GM21360 (cell line): ENCODE results near the gene CIAO2A.
"Not testable (repeated sequence)": the region's sequence is repeated elsewhere in the genome, so short reads cannot be mapped to it uniquely, and the experiment has no call there.

Source experiments
- ATAC-seq: cut with Tn5 transposase; IDR thresholded peaks from one replicate; pipeline ENCODE4 v1.9.1; 2021; ENCODE audit warnings: mild to moderate bottlenecking, moderate library complexity; ENCODE audit not compliant: unreplicated experiment

The CIAO2A gene

DNA sequence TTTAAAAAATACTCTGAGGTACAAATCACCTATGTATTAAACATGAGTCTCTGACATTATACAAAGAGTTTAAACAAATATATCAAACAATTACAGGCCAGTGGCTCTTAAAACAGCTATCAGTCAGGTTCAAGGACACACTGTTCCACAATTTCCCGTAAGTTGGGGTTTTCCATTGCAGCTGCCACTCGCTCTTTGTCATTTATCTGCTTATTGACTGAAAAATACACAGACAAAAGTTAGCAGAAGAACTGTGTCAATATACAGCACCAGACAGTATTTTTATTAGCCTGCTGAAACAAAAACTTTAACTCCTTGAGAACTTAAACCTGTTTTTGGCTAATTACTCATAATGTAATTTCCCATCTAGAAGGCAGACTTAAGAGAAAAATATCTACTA, 20.8 kb downstream of the CIAO2A start:
- ATAC-seq: no peak

GRCh38 chr15:64071931-64072765, 21.5 kb downstream of the CIAO2A start:
- no peak for ATAC-seq

GRCh38 chr15:64070965-64071851, 22.4 kb downstream of the CIAO2A start:
- no peak for ATAC-seq

DNA sequence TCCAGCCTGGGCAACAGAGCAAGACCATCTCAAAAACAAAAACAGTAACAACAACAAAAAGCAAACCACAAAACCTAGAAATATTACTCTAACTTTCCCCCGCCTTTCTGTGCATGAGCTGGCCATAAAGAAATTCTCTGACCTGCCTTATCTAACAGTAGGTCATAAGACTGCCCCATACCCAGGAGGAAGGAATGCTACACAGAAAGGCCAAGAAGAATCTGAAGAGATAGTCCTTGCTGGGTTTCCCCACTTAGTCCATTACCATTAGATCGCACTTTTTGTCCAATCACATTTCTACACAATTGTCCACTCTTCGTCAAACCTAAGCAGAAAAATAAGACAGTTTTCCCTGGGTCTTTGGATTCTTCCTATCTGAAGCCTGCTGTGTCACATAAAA, 23.5 kb downstream of the CIAO2A start:
- ATAC-seq: no peak

DNA sequence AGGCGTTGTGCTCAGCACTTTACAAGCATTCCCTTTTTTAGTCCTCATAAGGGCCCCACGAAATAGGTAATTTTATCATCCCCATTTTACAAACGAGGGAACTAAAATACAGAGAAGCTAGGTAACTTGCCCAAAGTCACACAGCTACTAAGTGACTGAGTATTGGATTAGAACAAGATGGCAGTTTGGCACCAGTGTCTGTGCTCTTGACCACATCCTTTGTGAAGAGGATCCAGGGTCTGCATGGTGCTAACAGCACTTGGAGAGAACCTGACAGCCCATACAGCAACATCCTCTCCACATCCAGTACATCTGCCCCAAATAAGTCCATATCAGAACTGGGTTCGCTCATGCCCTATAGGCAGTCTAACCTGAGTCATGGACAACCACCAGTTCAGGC, 25.5 kb downstream of the CIAO2A start:
- ATAC-seq: no peak

- no peak for ATAC-seq
Observed at GRCh38 chr15:64067564-64068030, 26.0 kb downstream of the CIAO2A start.

DNA sequence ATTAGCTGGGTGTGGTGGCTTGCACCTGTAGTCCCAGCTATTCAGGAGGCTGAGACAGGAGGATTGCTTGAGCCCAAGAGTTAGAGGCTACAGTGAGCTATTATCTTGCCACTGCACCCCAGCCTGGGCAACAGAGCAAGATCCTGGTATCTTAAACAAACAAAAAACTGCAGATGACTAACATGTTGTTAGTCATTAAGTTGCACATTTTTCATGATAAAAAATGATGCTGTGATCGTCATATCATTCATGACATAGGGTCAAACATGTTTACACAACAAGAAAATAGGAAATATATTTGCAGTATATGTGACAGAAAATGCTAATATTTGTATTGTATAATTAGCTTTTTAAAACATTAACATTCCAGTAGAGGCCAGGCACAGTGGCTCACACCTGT, 27.2 kb downstream of the CIAO2A start:
- ATAC-seq: no peak

DNA sequence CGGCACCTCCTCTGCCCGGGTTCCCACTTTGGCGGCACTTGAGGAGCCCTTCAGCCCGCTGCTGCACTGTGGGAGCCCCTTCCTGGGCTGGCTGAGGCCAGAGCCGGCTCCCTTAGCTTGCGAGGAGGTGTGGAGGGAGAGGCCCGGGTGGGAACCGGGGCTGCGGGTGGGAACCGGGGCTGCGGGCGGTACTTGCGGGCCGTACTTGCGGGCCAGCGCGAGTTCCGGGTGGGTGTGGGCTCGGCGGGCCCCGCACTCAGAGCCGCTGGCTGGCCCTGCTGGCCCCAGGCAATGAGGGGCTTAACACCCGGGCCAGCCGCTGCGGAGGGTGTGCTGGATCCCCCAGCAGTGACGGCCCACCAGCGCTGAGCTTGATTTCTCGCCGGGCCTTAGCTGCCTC, 32.9 kb downstream of the CIAO2A start:
- ATAC-seq: no peak

DNA sequence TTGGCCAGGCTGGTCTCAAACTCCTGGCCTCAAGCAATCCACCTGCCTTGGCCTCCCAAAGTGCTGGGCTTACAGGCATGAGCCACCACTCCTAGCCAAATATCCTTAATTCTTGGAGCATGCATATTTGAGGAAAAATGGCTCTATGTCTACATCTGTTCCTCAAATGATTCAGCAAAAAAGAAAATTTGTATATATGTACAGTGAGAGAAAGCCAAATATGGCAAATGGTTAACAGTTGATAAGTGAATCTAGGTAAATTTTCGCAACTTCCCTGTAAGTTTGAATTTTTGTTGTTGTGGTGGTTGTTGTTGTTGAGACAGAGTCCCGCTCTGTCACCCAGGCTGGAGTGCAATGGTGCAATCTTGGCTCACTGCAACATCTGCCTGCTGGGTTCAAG, 34.5 kb downstream of the CIAO2A start:
- not testable (repeated sequence) for ATAC-seq

DNA sequence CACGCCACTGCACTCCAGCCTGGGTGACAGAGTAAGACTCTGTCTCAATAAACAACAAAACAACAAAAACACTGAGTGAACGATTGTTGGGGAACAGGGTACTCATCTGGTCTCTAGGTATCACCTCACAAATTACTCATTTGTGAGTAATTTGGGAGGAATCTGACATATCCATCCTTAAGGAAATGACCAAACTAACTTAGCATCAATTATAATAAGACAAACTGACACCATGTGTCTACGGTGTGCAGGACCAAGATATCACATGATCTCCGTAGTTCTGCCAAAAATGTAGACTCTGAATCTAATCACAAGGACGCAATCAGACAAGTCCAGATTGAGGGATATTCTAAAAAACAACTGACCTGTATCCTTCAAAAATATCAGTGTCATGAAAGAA, 35.4 kb downstream of the CIAO2A start:
- ATAC-seq: no peak

GRCh38 chr15:64053674-64054073, 40.0 kb downstream of the CIAO2A start:
- not testable (repeated sequence) for ATAC-seq

- ATAC-seq: no peak
Observed at GRCh38 chr15:64052925-64053491, 40.6 kb downstream of the CIAO2A start.

DNA sequence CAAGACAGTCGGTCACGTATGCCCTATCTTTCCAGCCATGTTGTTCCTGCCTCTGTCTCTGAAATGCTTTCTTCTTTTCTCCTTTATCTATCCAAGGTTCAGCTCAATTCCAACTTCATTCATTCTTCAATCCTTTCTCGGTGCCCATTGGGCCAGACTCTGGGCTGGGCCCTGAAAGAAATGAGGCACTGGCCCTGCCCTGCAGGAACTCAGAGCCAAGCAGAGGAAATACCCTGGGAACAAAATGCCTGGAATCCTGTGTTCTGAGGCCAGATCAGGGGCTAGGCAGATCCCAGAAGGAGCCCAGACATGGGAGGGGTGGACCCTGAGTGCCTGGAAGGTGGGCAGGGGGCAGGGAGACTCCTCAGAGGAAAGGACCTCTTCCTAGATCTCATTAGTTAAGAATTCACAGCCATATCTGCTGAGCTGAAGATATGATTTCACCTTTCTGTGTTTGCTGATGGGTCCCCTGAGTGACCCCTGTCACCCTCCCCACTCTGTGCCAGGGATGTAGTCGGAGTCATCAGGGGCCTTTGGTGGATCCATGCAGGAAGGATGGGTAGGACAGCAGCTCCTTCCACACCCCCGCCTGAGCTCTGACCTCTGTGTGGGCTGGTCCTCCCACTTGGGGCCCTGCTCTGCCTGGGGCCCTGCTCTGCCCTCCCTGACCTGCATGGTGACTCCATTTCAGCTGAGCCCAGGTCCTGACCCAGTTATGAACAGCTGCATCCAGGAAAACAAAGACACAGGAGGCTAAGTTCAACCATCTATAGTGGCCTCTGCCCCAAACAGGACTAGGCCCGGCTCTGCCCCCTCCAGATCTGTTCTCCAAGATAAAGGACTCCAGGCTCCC, 42.0 kb downstream of the CIAO2A start:
- ATAC-seq: no peak

GRCh38 chr15:64051093-64051402, 42.6 kb downstream of the CIAO2A start:
- ATAC-seq: no peak

- ATAC-seq: no peak
Observed at GRCh38 chr15:64050281-64051092, 43.2 kb downstream of the CIAO2A start.

GRCh38 chr15:64048781-64049460, 44.7 kb downstream of the CIAO2A start:
- ATAC-seq: no peak

DNA sequence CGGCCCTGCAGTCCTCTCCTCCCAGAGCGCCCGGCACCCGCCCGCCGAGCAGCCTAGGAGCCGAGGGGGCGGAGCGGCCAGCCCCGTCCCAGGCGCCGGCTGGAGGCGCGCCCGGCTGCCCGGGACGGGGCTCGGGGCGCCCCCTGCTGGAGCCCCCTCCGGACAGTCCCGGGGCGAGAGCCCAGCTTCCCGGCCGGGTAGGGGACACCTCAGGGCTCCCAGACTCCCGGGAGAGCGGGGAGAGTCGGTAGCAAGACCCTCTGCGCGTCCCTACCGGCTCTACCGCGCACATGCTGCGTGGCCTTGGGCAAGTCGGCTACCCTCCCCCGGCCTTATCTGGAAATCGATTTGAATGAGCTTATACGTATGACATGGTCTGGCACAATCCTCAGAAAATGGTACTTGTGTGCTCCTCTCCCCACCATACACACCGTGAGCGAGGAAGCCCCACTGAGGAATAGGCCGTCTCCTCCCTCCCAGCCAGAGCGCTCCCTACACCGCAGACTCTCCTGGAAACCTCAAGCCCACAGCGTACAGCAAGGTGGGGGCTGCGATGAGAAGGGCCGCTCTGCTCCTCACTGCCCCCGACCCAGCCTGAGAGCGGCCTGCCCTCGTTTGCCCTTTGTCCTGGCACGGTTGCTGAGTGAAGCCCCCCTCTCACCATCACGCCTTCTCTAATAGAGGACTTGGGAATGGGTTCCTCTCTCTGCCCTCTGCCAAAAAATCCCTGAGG, 47.1 kb downstream of the CIAO2A start, which contains the start of gene DAPK2:
Gene DAPK2 (minus strand): TSS at position 65 of the 733 bp plus-strand sequence. CDS start 6,224 bp downstream, outside the sequence.
- peak; percentile 47 for ATAC-seq

GRCh38 chr15:64045774-64046420, 47.7 kb downstream of the CIAO2A start:
- ATAC-seq: peak; percentile 19
